ENCODE data around the gene IBA57. TPM values are rescaled to one million over a fixed set of nuclear protein-coding genes. Genes with fewer than 3 reads are reported as not detected.

Gene IBA57
- total RNA-seq, 2 donors from 2014 or later: 11.0 to 16.9 TPM

DNA sequence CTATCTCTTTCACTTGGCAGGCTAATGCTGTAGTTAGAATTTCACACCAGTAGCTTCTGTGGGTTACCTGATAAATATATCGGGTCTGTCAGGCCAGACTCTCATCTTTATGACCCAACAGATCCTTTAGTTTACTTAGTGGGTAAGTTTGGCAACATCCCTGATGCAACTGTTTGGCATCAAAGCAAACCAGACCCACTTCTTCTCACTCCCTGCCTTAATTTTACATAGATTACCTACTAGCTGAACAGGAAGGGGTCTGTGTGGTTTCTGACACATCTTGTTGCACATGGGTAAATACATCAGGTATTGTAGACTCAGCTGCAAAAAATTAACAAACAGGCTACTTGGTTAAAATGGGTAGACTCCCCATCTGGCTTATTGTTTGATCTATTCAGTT lies 28.7 kb upstream of the IBA57 start:
- no peak for DNase-seq
- H3K27me3 ChIP-seq: no peaks in the 10 kb centered on the region
- no peaks in the 10 kb centered on the region for H3K36me3 ChIP-seq
- H3K4me3 ChIP-seq: no peak overlapping the region
- H3K27ac ChIP-seq: no peak overlapping the region
- TF ChIP-seq CTCF (IDR thresholded peaks at IDR 0.05): no peak
- no peaks in the 10 kb centered on the region for H3K9me3 ChIP-seq
- no peak overlapping the region for H3K9ac ChIP-seq (ENCODE audit: low read depth in 2 of 2, low read length in 2 of 2)
- intact Hi-C loops (cut with DNase I): no loop called here
- H3K4me1 ChIP-seq: peaks cover 5% of the 10 kb centered on the region

- Histone ChIP-seq H3K36me3 (no peaks in the 10 kb centered on the region), H3K27me3 (no peaks in the 10 kb centered on the region), H3K9me3 (no peaks in the 10 kb centered on the region), H3K4me1 (peaks cover 15% of the 10 kb centered on the region), H3K9ac (ENCODE audit: low read depth in 2 of 2, low read length in 2 of 2) (peak overlapping the region in 1 of 2 donors; percentile 6), H3K4me3 (peak overlapping the region; percentile 73), H3K27ac (peak overlapping the region; percentile 95)
- no peak for TF ChIP-seq CTCF (IDR thresholded peaks at IDR 0.05)
- DNase-seq: no peak
- intact Hi-C loops (cut with DNase I): no loop called here
Observed at GRCh38 chr1:228139406-228139930, 26.1 kb upstream of the IBA57 start.

DNA sequence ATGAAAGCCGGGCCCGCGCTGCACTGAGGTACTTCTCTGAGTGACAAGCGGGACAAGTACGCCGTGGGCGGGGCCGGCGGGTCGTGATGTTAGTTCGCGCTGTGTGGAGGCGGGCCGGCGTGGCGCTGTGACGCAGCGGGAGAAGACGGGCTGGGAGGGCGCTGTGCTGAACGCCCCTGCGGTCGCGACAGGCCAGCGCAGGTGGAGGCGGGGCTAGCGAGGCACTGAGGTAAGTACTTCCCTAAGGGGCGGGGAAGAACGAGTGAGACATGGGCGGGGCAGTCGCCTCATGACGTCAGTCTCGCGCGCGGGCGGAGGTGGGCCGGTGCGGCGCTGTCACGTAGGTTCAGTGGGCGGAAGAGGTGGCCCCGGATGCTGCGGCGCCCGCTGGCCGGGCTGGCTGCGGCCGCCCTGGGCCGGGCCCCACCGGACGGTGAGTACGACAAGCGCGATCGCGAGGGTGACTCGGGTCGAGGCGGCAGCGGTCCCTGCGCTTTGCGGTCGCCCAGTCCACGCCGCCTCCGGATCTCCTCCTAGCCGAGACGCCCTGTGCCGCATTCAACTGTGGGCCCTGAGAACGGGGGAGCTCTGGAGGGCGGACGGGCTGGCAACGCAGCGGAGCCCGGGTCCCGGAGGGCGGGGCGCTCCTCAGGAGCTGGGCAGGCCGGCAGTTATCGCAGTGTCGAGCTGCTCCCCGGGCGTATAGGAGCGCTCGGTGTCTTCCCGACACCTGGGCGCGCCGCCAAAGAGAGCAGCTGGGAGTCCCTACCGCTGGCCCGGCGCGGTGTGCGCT lies 25.5 kb upstream of the IBA57 start, which contains the start of gene GUK1:
Gene GUK1 (plus strand): TSS at position 349 of the 793 bp plus-strand sequence. CDS start 24 bp downstream, at position 373.
- Histone ChIP-seq H3K27ac (peak within 1 kb of the TSS; percentile 95), H3K9me3 (no peaks in the 10 kb centered on the region), H3K4me3 (peak within 1 kb of the TSS; percentile 73), H3K4me1 (peaks cover 15% of the 10 kb centered on the region), H3K9ac (ENCODE audit: low read depth in 2 of 2, low read length in 2 of 2) (peak within 1 kb of the TSS; percentile 93 to 95), H3K36me3 (no peaks in the 10 kb centered on the region), H3K27me3 (no peaks in the 10 kb centered on the region)
- intact Hi-C loops (cut with DNase I): no loop called here
- TF ChIP-seq CTCF (IDR thresholded peaks at IDR 0.05): no peak
- peak; percentile 100 for DNase-seq

- Histone ChIP-seq H3K9ac (ENCODE audit: low read depth in 2 of 2, low read length in 2 of 2) (peak overlapping the region; percentile 93 to 95), H3K27ac (peak overlapping the region; percentile 95), H3K36me3 (no peaks in the 10 kb centered on the region), H3K9me3 (no peaks in the 10 kb centered on the region), H3K4me3 (peak overlapping the region; percentile 73), H3K4me1 (peaks cover 15% of the 10 kb centered on the region), H3K27me3 (no peaks in the 10 kb centered on the region)
- no peak for DNase-seq
- intact Hi-C loops (cut with DNase I): no loop called here
- no peak for TF ChIP-seq CTCF (IDR thresholded peaks at IDR 0.05)
Observed at GRCh38 chr1:228140724-228141225, 24.8 kb upstream of the IBA57 start.

DNA sequence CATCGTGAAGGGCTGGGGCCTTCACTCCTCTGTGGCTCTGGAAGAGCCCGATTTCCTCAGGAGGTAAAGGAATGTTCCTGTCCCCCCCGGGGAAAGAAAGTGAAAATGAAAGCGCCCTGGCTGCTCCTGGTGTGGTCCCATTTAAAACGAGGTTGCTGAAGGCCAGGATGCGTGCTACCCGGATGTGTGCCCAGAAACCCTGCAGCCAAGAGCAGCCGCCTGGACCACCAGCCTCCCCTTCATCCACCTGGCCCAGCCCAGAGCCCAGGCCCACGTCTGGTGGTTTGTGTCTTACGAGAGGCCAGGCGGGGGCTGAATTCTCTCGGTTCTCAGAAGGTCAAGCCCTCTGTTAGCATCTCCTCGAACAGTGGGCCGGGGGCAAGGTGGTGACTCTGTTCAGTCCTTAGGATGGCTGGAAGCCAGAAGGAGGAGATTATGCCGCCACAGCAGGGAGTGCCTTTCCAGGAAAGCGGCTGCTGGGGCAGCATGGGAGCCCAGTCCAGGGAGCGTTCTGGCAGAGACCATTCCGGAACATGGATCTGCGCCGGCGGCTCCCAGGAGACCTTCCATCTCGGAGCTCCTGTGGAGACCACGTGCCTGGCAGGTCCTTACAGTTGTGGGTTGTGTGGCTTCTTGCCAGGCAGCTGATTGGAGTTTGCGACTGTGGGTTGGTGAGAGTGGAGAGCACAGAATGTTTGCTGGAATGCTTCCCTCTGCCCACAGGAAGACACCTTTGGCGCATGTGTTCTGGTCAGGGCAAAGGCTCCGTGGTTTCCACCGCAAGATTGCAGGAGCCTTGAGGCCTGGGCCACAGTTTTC lies 24.2 kb upstream of the IBA57 start:
- H3K4me1 ChIP-seq: peaks cover 15% of the 10 kb centered on the region
- intact Hi-C loops (cut with DNase I): no loop called here
- H3K27ac ChIP-seq: peak overlapping the region; percentile 95
- peak overlapping the region; percentile 93 to 95 for H3K9ac ChIP-seq (ENCODE audit: low read depth in 2 of 2, low read length in 2 of 2)
- no peaks in the 10 kb centered on the region for H3K36me3 ChIP-seq
- H3K9me3 ChIP-seq: no peaks in the 10 kb centered on the region
- peak; percentile 52 for DNase-seq
- TF ChIP-seq CTCF (IDR thresholded peaks at IDR 0.05): no peak
- no peaks in the 10 kb centered on the region for H3K27me3 ChIP-seq
- peak overlapping the region; percentile 73 for H3K4me3 ChIP-seq
